GM21367 (cell line): Measurements from ENCODE around the gene FUOM.
A peak's percentile ranks its signal among the peaks of the same experiment; 100 is the strongest.

ENCODE experiments used
- ATAC-seq: cut with Tn5 transposase; IDR thresholded peaks from one replicate; pipeline ENCODE4 v1.9.1; 2021; ENCODE audit not compliant: unreplicated experiment

Gene FUOM, protein sequence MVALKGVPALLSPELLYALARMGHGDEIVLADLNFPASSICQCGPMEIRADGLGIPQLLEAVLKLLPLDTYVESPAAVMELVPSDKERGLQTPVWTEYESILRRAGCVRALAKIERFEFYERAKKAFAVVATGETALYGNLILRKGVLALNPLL

DNA sequence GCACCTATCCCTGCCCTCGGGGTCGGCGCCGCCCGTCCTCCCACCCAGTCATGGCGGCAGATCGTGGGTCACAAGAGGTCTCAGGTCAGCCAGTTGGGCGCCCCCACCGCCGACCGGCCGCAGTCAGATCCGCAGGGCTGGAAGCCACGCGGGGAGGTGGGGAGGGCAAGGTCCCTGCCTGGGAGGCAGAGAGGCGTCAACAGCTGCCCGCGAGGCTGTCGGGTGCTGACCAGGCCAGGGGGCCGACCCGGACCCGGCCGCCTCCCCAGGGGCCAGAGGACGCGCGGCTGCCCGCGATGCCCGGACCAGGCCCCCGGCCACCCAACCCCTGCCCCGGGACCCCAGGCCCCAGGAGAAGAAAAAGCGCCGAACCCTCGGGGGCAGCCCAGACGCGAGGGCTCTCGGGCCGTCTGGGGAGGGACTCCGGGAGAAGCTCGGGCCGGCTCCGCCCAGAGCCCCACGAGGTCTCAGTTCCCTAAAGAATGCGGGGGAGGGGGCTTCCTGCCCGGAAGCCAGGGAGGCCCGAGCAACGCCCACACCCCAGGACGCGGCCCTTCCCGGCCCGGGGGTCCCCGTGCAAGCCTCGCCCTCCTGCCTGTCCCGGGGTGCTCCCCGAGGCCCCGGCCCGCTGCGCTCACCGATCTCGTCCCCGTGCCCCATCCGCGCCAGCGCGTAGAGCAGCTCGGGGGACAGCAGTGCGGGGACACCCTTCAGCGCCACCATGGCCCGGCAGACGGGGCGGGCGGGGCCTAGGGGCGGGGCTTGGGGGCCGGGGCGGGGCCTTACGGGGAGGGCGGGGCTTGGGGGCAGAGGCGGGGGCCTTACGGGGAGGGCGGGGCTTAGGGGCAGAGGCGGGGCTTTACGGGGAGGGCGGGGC, at the start of gene FUOM:
TSS of gene FUOM (minus strand) at position 735 of the 877 bp plus-strand sequence. CDS start at position 723, 12 bp downstream.
- ATAC-seq: peak; percentile 57

DNA sequence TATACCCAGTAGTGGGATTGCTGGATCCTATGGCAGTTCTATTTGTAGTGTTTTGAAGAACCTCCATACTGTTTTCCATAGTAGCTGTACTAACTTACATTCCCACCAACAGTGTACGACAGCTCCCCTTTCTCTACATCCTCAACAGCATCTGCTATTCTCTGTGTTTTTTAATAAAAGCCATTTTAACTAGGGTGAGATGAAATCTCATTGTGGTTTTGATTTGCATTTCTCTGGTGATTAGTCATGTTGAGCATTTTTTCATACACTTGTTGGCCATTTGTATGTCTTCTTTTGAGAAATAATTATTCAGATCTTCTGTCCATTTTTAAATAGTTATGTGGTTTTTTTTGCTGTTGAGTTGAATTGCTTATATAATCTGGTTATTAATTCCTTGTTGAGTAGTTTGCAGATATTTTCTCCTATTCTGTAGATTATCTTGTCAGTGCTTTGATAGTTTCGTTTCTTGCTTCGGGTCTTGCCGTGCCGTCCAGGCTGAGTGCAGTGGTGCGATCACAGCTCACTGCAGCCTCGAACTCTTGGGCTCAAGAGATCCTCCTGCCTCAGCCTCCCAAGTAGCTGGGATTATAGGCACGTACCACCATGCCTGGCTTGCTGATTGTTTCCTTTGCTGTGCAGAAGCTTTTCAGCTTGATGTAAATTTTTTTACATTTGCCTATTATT, 48.2 kb upstream of the FUOM start:
- peak; percentile 45 for ATAC-seq

DNA sequence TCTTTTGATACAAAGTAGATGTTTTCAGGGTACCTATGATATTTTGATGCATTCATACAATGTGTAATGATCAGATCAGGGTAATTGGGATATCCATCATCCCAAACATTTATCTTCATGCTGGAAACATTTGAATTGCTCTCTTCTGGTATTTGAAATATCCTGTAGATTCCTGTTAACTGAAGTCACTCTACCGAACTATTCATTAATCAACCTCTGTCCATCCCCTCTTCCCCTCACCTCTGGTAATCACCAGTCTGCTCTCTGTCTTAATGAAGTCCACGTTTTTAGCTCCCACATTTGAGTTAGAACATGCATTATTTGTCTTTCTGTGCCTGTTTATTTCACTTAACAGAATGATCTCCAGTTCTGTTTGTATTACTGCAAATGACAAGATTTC, 47.5 kb upstream of the FUOM start:
- no peak for ATAC-seq

DNA sequence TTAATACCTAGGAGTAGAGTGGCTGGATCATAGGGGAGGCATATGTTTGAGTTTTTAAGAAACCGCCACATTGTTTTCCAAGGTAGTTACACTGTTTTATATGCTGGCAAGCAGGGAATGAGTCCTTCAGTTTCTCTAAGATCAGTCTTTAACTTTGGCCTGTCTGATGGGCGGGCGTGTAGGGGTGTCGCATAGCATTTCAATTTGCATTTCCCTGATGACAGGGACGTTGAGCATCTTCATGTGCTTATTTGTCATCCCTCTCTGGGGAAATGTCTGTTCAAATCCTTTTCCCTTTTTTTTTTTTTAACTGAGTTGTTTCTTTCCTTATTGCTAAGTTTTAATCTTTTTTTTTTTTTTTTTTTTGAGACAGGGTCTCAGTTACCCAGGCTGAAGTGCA, 46.0 kb upstream of the FUOM start:
- no peak for ATAC-seq

DNA sequence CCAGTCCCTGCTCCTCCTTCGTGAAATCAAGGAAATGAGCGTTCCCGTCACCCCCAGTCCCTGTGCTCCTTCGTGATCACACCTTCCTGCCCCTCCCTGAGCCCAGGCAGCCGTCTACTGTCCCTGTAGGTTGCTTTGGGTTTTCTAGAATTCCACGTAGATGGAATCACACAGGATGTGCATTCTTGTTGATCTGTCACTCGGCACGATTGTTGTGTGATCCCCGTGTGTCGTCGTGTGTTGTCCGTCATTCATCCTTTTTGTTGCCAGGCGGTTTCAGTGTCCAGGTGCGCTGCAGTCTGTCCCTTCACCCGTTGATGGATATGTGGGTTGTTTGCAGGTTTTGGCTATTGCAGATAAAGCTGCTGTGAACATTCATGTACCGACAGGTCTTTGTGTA, 45.5 kb upstream of the FUOM start:
- no peak for ATAC-seq

DNA sequence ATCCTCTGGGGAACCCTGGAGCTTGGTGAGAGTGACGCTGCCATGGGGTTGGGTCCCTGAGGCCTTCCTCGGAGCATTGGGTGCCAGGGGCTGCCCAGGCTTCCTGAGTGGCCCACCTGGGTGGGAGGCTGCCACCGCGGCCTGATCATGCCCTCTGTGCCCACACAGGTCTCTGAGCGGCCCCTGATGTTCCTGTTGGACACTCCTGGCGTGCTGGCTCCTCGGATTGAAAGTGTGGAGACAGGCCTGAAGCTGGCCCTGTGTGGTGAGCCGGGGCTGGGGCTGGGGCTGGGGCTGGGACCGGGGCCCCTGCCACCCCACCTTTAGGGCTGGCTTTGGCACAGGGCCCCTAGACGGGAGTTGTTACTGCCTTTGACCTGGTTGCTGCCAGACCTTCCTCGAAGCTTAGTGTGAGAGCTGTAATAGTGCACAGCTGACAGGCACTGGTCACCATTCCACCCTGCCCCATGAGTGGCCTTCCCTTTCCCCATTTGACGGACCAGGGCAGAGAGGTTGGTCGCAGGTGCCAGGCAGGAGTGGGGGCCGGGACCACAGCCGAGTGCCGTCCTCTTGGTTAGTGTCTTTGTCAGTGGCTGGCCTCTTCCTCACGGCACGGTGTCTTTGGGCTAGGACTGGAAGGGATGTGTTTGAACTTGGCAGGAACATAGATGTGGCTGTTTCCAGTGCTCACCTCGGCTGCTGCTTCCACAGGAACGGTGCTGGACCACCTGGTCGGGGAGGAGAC, 44.3 kb upstream of the FUOM start:
- no peak for ATAC-seq

DNA sequence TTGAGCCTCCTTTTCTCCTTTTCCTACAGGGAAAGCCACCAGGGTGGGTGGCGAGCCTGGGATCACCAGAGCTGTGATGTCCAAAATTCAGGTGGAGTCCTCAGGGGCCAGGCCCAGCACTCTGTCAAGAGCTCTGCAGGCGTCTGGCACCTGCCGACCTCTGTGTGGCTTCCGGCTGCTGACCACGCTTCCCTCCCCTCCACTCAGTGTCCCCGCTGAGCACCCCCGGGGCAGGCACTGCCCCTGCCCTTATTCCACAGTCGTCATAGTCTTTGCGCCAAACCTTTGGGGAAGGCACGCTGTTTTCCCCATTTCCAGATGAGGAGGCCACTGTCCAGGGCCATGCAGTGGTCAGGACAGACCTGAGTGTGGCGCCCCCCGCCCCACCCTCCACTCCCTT, 43.7 kb upstream of the FUOM start:
- peak; percentile 8 for ATAC-seq

DNA sequence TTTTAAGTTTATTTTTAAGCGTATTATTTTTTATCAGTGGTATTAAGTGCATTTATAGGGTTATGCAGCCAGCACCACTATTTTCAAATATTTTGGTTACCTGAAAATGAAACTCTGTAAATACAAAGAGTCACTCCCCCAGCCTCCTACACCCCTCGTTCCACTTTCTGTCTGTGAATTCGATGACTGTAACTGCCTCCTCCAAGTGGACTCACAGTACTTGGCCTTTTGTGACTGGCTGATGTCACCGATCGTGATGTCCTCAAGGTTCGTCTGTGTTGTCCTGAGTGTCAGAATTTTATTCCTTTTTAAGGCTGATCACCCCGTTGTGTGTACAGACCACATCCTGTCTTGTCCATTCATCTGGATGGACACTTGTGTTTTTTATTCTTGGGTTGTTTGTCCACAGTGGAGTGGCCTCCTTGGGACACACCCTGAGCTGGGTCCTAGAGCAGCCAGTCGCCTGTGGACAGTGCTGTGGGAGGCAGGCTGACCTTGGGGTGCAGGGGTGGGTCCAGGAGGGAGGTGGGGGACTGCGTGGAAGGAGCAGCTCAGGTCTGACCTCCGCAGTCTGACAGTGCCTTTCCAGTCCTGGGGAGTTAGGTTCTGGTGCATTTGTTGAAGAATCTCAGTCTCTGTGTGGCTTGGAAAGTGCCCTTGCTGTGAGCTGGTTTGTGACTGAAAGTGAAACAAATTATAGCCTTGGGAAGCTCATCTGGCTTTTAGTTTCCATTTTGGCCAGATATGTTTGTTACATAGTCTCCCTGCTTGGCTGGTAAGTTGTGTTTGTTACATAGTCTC, 43.0 kb upstream of the FUOM start:
- ATAC-seq: peak; percentile 77

DNA sequence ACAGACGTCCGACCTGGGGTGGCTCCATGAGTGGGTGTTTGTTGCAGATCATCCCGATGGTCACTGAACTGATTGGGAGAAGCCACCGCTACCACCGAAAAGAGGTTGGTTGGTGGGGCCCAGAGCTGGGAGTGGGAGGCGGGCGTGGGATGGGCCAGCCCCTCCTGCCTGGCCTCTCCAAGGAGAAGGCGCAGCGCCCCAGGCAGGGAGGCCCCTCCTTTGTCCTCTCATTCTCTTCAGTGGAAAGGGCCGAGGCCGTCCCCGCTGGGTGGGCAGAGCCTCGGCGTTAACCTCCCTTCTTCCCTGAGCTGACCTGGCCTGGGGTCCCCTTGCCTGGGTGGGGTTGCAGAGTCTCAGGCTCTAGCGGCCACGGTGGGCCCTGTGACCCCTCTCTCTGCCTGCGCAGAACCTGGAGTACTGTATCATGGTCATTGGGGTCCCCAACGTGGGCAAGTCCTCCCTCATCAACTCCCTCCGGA, 41.3 kb upstream of the FUOM start:
- ATAC-seq: no peak

DNA sequence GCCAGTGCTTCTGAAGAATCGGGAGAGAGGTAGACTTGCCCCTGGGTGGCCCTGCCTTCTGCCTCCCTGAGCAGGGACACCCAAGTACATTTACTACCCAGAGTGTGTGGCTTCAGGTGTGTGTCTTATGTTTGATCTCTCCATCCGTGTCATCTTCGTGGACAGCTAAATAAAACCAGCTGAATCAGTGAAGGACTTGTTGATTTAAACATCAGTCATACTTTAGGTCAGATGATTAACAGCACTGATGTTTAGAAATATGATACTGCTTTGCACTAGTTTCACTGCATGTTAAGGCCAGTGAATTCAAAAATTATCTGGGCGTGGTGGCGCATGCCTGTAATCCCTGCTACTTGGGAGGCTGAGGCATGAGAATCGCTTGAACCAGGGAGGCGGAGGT, 40.1 kb upstream of the FUOM start:
- no peak for ATAC-seq

DNA sequence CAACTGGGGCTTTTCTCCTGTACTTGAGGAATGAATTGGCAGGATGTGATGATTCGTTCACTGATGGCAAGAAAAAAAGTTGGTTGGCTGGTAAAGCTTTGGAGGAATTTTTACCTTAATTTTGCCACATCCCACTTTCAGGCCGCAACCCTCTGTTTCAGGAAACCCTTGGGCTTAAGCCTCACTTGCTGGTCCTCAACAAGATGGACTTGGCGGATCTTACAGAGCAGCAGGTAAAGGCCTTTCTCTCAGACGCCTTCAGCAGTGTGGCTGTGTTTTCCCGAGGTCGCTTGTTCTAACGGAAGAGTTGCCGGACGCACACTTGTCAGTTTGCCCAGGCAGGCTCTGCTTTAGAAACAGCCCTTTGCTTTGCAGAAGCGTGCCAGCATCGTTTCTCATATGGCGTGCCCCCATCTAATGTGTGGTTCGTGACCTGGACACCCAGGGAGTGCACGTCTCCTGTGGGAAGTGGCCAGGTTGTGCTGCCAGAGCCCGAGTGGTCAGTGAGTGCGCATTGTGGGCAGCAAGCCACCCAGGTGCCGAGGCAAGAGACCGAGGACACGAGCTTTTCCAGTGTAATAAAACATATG, 38.3 kb upstream of the FUOM start:
- ATAC-seq: no peak

DNA sequence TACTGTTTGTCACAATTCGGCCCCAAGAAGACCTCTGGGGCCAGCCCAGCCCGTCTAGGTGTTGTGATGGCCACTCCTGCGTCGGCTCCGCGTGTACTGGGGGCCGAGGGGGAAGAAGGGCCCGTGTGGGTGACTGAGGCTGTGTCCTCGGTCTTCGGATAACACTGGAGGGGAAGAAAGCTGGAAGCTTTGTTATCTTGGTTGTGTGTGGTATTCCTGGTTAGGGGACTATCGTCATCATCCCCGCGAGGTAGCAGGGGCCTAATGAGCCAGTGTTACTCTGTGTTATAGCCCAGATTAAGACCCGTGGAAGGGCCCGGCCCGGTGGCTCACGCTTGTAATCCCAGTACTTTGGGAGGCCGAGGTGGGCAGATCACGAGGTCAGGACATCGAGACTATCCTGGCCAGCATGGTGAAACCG, 37.0 kb upstream of the FUOM start:
- ATAC-seq: no peak

DNA sequence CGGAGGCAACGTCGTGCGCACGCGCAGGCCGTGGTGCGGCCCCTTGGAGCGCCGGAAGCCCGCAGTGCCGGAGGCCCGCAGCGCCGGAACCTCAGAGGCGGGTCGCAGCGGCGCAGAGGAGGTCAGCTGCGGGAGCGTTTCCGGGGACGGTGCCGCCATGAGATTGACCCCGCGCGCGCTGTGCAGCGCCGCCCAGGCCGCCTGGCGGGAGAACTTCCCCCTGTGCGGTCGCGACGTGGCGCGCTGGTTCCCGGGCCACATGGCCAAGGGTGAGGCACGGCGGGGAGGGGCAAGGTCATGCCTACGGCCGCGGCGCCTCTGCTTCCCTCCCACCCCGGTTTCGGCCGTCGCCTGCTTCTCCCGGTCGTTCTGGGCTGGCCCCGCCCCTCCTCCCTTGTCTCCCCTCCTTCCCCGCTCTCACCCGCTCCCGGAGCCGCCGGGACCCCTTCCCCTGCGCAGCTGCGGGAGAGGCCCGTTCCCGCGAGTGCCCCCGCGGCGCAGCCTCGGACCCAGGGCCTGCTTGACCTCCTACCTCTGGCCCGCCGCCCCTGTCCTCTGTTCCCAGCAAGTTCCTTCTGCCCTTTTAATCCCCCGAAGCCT, 36.3 kb upstream of the FUOM start, which contains the start of gene MTG1:
TSS of gene MTG1 (plus strand) at position 94 of the 600 bp plus-strand sequence. CDS start at position 158, 64 bp downstream.
- ATAC-seq: peak; percentile 52

DNA sequence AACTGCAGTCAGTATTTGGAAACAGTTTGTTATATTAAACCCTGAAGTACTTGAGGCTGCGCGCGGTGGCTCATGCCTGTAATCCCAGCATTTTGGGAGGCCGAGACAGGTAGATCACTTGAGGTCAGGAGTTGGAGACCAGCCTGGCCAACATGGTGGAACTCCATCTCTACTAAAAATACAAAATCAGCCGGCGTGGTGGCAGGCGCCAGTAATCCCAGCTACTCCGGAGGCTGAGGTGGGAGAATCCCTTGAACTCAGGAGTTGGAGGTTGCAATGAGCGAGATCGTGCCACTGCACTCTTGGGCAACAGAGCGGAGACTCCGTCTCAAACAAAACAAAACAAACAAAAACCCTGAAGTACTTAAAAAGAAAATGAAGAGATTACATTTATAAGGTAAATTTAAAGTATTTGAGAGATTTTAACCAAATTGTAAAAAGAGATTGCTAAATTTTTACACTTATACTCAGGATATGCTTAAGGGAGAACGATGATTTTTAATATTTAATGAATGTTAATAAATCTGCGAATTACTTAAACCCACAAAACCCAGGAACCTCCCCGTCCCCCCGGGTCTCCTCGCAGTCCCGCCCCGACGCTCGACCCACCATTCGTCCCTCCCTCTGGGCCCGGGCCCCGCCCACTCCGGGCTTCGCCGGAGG, 35.7 kb upstream of the FUOM start:
- ATAC-seq: no peak

DNA sequence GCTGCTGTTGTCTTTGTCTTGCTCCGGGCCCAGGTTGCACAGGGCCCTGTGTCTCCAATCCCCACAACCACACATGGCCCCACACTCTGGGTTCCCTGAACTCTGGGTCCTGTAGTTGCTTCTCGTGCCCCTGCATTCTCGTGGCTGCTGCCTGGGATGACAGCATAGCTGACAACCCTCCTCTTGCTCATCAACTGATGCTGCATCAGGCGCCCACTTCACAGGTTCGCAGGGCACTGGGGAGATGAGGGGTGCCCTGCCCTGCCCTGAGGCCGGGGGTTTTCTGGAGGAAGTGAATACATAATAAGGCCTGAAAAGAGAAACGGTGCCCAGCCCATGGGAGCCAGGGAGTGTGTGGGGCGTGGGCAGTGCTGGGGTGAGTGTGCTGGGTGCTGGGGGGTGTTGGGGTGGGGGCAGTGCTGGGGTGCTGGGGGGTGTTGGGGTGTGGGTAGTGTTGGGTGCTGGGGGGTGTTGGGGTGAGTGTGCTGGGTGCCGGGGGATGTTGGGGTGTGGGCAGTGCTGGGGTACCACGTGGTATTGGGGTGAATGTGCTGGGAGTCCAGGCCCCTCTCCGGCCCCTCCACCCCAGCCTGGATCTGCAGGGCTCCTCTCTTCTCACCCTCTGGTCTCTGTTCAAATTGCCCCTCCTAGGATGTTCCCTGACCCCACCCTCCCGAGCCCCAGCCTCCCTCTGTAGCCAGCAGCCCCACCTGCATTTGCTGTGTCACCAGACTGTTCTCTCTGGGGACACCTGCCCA, 34.1 kb upstream of the FUOM start:
- ATAC-seq: no peak

DNA sequence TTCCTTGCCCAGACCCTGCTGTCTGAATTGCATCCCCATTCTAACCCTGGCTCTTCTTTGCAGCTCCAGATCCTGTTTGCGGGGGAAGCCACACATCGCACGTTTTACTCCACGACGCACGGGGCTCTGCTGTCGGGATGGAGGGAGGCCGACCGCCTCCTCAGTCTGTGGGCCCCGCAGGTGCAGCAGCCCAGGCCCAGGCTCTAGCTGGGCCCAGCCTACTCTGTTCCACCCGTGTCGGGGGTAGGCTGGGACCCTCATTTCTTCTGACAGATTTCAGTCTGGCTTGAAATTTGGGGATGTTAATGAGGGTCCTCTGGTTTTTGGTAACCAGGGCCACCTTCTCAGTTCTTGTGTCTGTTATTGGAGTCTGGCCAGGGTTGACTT, 33.4 kb upstream of the FUOM start:
- ATAC-seq: no peak

DNA sequence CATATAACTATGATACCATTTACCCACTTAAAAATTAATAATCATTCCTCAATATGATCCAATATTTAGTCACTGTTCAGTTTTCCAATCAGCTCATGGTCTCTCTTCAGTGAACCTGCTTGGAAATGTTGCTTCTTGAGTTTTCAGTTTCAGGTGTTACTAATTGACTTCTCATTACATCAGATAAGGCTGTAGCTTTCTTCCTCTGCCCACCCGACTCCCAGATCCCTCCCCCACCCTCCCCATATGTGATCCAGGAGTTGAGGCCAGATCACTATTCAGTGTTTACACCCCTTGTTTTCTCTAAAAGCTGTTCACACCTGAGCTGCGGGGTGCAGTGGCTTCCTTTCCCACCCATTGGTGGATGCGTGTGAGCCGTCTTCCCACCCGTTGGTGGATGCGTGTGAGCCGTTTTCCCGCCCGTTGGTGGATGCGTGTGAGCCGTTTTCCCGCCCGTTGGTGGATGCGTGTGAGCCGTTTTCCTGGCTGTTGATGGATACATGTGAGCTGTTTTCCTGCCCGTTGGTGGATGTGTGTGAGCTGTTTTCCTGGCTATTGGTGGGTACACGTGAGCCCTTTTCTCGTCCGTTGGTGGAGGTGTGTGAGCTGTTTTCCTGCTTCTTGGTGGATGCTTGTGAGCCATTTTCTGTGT, 32.9 kb upstream of the FUOM start:
- no peak for ATAC-seq
